HepG2 (cell line): ENCODE data around the gene ELMO2. TPM values are rescaled to one million over a fixed set of nuclear protein-coding genes. Genes with fewer than 3 reads are reported as not detected.

Experiments
- HOXA5 ChIP-seq: sonication (generic); formaldehyde crosslinking; IDR thresholded peaks from 2 replicates; pipeline ENCODE4 v1.4.0; 2020; ENCODE audit warnings: missing genetic modification reagents
- KMT2A ChIP-seq: sonication (generic); formaldehyde crosslinking; IDR thresholded peaks from 2 replicates; pipeline ENCODE4 v1.4.0; 2020; ENCODE audit warnings: missing genetic modification reagents
- MEIS2 ChIP-seq: sonication (generic); formaldehyde crosslinking; IDR thresholded peaks from 2 replicates; pipeline ENCODE4 v1.9.0; 2021; ENCODE audit warnings: mild to moderate bottlenecking, missing genetic modification reagents
- NBN ChIP-seq: fragments of 450-650 bp; conservative IDR thresholded peaks from 2 replicates; pipeline ENCODE4 v1.6.1; 2017
- SAP130 ChIP-seq: IDR thresholded peaks from 2 replicates; pipeline ENCODE4 v1.6.1; 2016; ENCODE audit warnings: low read depth
- SP1 ChIP-seq, 2 experiments: fragments of 450-650 bp in 1 of 2; sonication (generic) in 1 of 2; formaldehyde crosslinking in 1 of 2; IDR thresholded peaks; 2 replicates each; pipeline versions ENCODE4 v1.4.0 to v1.6.1; 2016 to 2020; ENCODE audit warnings: missing genetic modification reagents in 1 of 2
- U2AF2 ChIP-seq: fragments of 200-400 bp; formaldehyde crosslinking; IDR thresholded peaks from 2 replicates; pipeline ENCODE4 v1.6.1; 2017; ENCODE audit warnings: low read depth, mild to moderate bottlenecking, low read length
- ZBTB42 ChIP-seq: sonication (generic); formaldehyde crosslinking; IDR thresholded peaks from 2 replicates; pipeline ENCODE4 v1.5.0; 2020; ENCODE audit warnings: mild to moderate bottlenecking, missing genetic modification reagents
- ZKSCAN8 ChIP-seq: IDR thresholded peaks from 2 replicates; pipeline ENCODE4 v1.6.1; 2016; ENCODE audit warnings: borderline replicate concordance, missing genetic modification reagents, missing compliant biosample characterization
- ZNF367 ChIP-seq: sonication (generic); formaldehyde crosslinking; IDR thresholded peaks from 2 replicates; pipeline ENCODE4 v1.4.0; 2020; ENCODE audit warnings: missing genetic modification reagents, borderline replicate concordance
- ZNF510 ChIP-seq: sonication (generic); formaldehyde crosslinking; IDR thresholded peaks from 2 replicates; pipeline ENCODE4 v1.4.0; 2020; ENCODE audit warnings: low read depth, mild to moderate bottlenecking, missing genetic modification reagents
- ZNF615 ChIP-seq: sonication (generic); formaldehyde crosslinking; IDR thresholded peaks from 2 replicates; pipeline ENCODE4 v1.5.0; 2020; ENCODE audit warnings: mild to moderate bottlenecking, missing genetic modification reagents, borderline replicate concordance
- polyA plus RNA-seq, 8 experiments: library from polyadenylated mRNA; depleted of rRNA in 3 of 8; stranded (reverse) in 7 of 8; unstranded in 1 of 8; fragments of >200 nt; fragmentation: Illumina TruSeq in 4 of 8; extraction: Trizol in 4 of 8; gene quantifications; 2 replicates each; pipeline versions ENCODE4 v1.2.1 to v1.2.3, GENCODE V29; 2011 to 2016; ENCODE audit warnings: low read depth in 4 of 8, missing spikeins in 1 of 8, mixed read lengths in 1 of 8; ENCODE audit not compliant: insufficient read depth in 1 of 8
- total RNA-seq, 5 experiments: library from RNA; depleted of rRNA; stranded (reverse); fragments of >200 nt; fragmentation: Illumina TruSeq; extraction: Trizol; gene quantifications; 2 replicates each; pipeline ENCODE4 v1.2.3, GENCODE V29; 2016; ENCODE audit warnings: low read depth in 1 of 5
- TF ChIP-seq, protein P1 (sequence below): sonication (generic); formaldehyde crosslinking; IDR thresholded peaks from 2 replicates; pipeline ENCODE4 v1.8.1; 2023; ENCODE audit warnings: mild to moderate bottlenecking, missing genetic modification reagents
- TF ChIP-seq, protein P2 (sequence below): sonication (generic); formaldehyde crosslinking; IDR thresholded peaks from 2 replicates; pipeline ENCODE4 v1.8.1; 2023; ENCODE audit warnings: mild to moderate bottlenecking, moderate library complexity, missing genetic modification reagents
- TF ChIP-seq, protein P3 (sequence below): sonication (generic); formaldehyde crosslinking; IDR thresholded peaks from 2 replicates; pipeline ENCODE4 v1.5.1; 2020; ENCODE audit warnings: mild to moderate bottlenecking, missing genetic modification reagents, borderline replicate concordance
- TF ChIP-seq, protein P4 (sequence below): sonication (generic); formaldehyde crosslinking; IDR thresholded peaks from 2 replicates; pipeline ENCODE4 v1.4.0; 2020; ENCODE audit warnings: mild to moderate bottlenecking, missing genetic modification reagents

Gene ELMO2
- total and polyA plus RNA-seq, 2 of the 13 experiments (the other 11 are each of a cell fraction or from before 2014, with no cell fraction given), result 30.6 to 35.7 TPM

DNA sequence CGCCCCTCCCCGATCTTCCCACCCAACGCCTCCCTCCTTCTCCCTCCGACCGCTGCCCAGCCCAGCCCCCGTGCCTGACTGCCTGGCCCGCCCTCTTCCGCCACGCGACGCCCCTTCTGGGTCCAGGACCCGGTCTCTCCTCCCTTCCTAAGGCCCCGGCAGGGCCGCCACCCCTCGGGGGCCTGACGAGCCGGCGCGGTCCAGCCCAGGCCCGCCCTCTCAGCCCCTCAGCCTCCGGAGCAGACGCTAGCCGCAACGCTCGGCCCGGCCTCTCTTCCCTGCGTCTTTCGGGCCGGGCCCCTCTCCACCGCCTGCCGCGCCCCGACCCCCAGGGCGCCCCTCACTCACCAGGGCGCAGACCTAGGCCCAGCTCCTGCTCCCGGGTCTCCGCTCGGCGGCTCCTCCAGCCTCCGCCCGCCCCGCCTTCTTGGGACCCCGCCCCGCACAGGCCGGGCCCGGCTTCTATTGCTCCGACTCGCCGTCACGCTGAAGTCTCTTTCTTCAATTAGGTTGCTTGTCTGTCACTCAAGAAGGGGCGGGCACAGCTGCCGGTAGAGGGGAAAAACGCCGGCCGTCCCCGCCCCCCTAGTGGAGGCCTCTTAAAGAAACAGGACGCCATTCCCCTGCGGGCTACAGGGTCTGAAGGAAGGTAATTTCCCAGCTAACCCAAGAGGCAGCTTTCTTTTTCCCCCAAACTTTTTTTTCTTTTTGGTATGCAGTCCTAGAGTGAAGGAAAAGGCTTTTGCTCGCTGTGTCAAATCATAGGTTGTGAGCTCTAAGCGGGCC is at the start of gene ELMO2 (continued):
- TF ChIP-seq, protein P1, sequence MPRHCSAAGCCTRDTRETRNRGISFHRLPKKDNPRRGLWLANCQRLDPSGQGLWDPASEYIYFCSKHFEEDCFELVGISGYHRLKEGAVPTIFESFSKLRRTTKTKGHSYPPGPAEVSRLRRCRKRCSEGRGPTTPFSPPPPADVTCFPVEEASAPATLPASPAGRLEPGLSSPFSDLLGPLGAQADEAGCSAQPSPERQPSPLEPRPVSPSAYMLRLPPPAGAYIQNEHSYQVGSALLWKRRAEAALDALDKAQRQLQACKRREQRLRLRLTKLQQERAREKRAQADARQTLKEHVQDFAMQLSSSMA (CRISPR knock-in tag), result peak; percentile 17; the same call in 1 of the 2 replicates
- peak; percentile 79 for TF ChIP-seq SP1 (IDR thresholded peaks at IDR 0.05)
- peak; percentile 98 for TF ChIP-seq SP1 (CRISPR knock-in tag; IDR thresholded peaks at IDR 0.05)
- peak; percentile 96 for TF ChIP-seq SAP130 (CRISPR knock-in tag)
- peak; percentile 95; the same call in 1 of the 2 replicates for TF ChIP-seq ZBTB42 (CRISPR knock-in tag)
- TF ChIP-seq, protein P2, sequence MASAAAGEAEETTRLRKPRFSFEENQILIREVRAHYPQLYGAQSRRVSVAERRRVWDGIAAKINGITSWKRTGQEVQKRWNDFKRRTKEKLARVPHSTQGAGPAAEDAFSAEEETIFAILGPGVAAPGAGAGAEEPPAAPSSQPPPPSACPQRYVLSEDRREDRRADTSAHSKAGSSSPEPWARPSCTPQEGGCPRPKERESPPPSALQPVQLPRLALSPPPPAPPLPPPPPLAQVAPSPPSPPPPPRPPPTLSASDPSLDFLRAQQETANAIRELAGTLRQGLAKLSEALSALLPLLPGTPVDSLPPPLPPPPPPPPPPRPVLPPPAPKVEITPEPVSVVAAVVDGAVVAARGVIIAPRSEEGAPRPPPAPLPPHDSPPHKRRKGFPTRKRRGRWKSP, result peak; percentile 96
- TF ChIP-seq, protein P3, sequence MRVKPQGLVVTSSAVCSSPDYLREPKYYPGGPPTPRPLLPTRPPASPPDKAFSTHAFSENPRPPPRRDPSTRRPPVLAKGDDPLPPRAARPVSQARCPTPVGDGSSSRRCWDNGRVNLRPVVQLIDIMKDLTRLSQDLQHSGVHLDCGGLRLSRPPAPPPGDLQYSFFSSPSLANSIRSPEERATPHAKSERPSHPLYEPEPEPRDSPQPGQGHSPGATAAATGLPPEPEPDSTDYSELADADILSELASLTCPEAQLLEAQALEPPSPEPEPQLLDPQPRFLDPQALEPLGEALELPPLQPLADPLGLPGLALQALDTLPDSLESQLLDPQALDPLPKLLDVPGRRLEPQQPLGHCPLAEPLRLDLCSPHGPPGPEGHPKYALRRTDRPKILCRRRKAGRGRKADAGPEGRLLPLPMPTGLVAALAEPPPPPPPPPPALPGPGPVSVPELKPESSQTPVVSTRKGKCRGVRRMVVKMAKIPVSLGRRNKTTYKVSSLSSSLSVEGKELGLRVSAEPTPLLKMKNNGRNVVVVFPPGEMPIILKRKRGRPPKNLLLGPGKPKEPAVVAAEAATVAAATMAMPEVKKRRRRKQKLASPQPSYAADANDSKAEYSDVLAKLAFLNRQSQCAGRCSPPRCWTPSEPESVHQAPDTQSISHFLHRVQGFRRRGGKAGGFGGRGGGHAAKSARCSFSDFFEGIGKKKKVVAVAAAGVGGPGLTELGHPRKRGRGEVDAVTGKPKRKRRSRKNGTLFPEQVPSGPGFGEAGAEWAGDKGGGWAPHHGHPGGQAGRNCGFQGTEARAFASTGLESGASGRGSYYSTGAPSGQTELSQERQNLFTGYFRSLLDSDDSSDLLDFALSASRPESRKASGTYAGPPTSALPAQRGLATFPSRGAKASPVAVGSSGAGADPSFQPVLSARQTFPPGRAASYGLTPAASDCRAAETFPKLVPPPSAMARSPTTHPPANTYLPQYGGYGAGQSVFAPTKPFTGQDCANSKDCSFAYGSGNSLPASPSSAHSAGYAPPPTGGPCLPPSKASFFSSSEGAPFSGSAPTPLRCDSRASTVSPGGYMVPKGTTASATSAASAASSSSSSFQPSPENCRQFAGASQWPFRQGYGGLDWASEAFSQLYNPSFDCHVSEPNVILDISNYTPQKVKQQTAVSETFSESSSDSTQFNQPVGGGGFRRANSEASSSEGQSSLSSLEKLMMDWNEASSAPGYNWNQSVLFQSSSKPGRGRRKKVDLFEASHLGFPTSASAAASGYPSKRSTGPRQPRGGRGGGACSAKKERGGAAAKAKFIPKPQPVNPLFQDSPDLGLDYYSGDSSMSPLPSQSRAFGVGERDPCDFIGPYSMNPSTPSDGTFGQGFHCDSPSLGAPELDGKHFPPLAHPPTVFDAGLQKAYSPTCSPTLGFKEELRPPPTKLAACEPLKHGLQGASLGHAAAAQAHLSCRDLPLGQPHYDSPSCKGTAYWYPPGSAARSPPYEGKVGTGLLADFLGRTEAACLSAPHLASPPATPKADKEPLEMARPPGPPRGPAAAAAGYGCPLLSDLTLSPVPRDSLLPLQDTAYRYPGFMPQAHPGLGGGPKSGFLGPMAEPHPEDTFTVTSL (CRISPR knock-in tag), result 0 out of 2 replicates have a peak, but pooled peaks have one; percentile 11
- no peak for TF ChIP-seq NBN
- TF ChIP-seq MEIS2, result peak; percentile 59; the same call in 1 of the 2 replicates
- TF ChIP-seq ZNF510, result peak; percentile 47
- TF ChIP-seq ZKSCAN8 (CRISPR knock-in tag), result 0 out of 2 replicates have a peak, but pooled peaks have one; percentile 16
- 0 out of 2 replicates have a peak, but pooled peaks have one; percentile 6 for TF ChIP-seq ZNF615
- 0 out of 2 replicates have a peak, but pooled peaks have one; percentile 23 for TF ChIP-seq U2AF2
- TF ChIP-seq ZNF367, result peak; percentile 72; the same call in 1 of the 2 replicates
- TF ChIP-seq HOXA5 (CRISPR knock-in tag), result 0 out of 2 replicates have a peak, but pooled peaks have one; percentile 61
- TF ChIP-seq, protein P4, sequence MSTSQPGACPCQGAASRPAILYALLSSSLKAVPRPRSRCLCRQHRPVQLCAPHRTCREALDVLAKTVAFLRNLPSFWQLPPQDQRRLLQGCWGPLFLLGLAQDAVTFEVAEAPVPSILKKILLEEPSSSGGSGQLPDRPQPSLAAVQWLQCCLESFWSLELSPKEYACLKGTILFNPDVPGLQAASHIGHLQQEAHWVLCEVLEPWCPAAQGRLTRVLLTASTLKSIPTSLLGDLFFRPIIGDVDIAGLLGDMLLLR (CRISPR knock-in tag), result peak; percentile 47; the same call in 1 of the 2 replicates
- TF ChIP-seq KMT2A (CRISPR knock-in tag), result peak; percentile 18; the same call in 1 of the 2 replicates
